Osteoblast (primary cell): ENCODE data around the gene WDR26. TPM values are rescaled to one million over a fixed set of nuclear protein-coding genes. Genes with fewer than 3 reads are reported as not detected.

Experiments
- DNase-seq: peaks from one replicate; pipeline ENCODE4 v3.0.0; 2011; ENCODE audit warnings: low spot score, mixed read lengths; ENCODE audit not compliant: insufficient read length; ENCODE audit errors: missing footprints
- H2AFZ ChIP-seq: 2 replicates; pipeline ENCODE4 v1.6.0; 2011; ENCODE audit warnings: mild to moderate bottlenecking, low read length
- H3K27ac ChIP-seq: 2 replicates; pipeline ENCODE4 v1.5.1; 2011; ENCODE audit warnings: mild to moderate bottlenecking, low read depth, low read length, moderate library complexity
- H3K27me3 ChIP-seq: 2 replicates; pipeline ENCODE4 v1.6.0; 2012; ENCODE audit warnings: mild to moderate bottlenecking, control low read depth, inconsistent platforms, low read length, moderate library complexity; ENCODE audit not compliant: insufficient read depth
- H3K36me3 ChIP-seq: 2 replicates; pipeline ENCODE4 v1.5.1; 2011; ENCODE audit warnings: mild to moderate bottlenecking, low read length, control low read depth, moderate library complexity; ENCODE audit not compliant: insufficient read depth
- H3K4me1 ChIP-seq: 2 replicates; pipeline ENCODE4 v1.5.1; 2011; ENCODE audit warnings: mild to moderate bottlenecking, low read length, control low read depth, moderate library complexity; ENCODE audit not compliant: insufficient read depth
- H3K4me2 ChIP-seq: 2 replicates; pipeline ENCODE4 v1.6.0; 2011; ENCODE audit warnings: mild to moderate bottlenecking, low read length; ENCODE audit not compliant: insufficient read depth
- H3K4me3 ChIP-seq: fragments of 200-600 bp; sonication (generic); 3 replicates; pipeline ENCODE4 v1.5.1; 2012; ENCODE audit warnings: mild to moderate bottlenecking, low read length, inconsistent platforms; ENCODE audit not compliant: insufficient read depth
- H3K79me2 ChIP-seq: 2 replicates; pipeline ENCODE4 v1.6.0; 2012; ENCODE audit warnings: mild to moderate bottlenecking, low read length, control low read depth, inconsistent platforms; ENCODE audit not compliant: insufficient read depth
- H3K9me3 ChIP-seq: 2 replicates; pipeline ENCODE4 v1.5.1; 2011; ENCODE audit warnings: low read depth, low read length, control low read depth
- H4K20me1 ChIP-seq: 2 replicates; pipeline ENCODE4 v1.6.0; 2012; ENCODE audit warnings: mild to moderate bottlenecking, low read length, control low read depth; ENCODE audit not compliant: insufficient read depth
- total RNA-seq: library from RNA; depleted of rRNA; stranded (reverse); fragments of >200 nt; gene quantifications from 2 replicates; pipeline ENCODE4 v1.2.3, GENCODE V29; 2012
- TF ChIP-seq, protein P1 (sequence below): IDR thresholded peaks from 2 replicates; pipeline ENCODE4 v1.5.1; 2011; ENCODE audit warnings: mild to moderate bottlenecking, low read depth, low read length, moderate library complexity; ENCODE audit errors: extremely low read depth

WDR26 gene
- total RNA-seq, 1 donor, result 78.9 TPM

DNA sequence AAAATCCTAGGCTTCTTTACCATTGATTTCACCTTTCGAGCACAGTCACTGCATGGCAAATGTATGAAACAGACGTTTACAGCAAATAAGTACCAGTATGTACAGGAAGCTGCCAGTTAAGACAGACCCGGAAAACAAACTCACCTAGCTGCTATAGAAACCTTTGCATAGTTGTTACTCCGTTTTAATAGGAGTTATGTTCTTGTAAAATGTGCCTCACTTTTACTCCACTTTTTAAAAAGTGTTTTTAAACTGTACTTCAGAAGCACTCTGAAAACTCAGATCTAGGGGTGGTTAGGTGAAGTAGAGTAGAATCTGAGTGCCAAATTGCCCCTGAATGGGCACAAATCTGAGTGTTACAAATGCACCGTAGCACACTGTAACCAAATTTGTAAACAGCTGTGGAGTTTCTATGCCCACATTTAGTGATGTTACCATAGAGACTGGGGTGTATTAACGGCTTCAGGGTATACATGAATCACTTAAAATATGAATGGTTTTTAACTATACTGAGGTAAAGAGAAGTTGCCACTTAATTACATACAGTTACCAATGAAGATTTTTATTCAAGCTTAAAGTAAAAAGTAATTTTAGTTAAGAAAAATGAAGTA, 47.2 kb downstream of the WDR26 start:
- Histone ChIP-seq H2AFZ (no peak overlapping the region), H3K4me1 (no peaks in the 10 kb centered on the region), H3K4me3 (no peak overlapping the region), H4K20me1 (no peaks in the 10 kb centered on the region), H3K4me2 (no peak overlapping the region), H3K79me2 (no peaks in the 10 kb centered on the region), H3K36me3 (peaks cover 60% of the 10 kb centered on the region), H3K27me3 (no peaks in the 10 kb centered on the region), H3K9me3 (no peaks in the 10 kb centered on the region), H3K27ac (peak overlapping the region; percentile 24)
- TF ChIP-seq, protein P1, sequence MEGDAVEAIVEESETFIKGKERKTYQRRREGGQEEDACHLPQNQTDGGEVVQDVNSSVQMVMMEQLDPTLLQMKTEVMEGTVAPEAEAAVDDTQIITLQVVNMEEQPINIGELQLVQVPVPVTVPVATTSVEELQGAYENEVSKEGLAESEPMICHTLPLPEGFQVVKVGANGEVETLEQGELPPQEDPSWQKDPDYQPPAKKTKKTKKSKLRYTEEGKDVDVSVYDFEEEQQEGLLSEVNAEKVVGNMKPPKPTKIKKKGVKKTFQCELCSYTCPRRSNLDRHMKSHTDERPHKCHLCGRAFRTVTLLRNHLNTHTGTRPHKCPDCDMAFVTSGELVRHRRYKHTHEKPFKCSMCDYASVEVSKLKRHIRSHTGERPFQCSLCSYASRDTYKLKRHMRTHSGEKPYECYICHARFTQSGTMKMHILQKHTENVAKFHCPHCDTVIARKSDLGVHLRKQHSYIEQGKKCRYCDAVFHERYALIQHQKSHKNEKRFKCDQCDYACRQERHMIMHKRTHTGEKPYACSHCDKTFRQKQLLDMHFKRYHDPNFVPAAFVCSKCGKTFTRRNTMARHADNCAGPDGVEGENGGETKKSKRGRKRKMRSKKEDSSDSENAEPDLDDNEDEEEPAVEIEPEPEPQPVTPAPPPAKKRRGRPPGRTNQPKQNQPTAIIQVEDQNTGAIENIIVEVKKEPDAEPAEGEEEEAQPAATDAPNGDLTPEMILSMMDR, result no peak
- DNase-seq, result no peak

DNA sequence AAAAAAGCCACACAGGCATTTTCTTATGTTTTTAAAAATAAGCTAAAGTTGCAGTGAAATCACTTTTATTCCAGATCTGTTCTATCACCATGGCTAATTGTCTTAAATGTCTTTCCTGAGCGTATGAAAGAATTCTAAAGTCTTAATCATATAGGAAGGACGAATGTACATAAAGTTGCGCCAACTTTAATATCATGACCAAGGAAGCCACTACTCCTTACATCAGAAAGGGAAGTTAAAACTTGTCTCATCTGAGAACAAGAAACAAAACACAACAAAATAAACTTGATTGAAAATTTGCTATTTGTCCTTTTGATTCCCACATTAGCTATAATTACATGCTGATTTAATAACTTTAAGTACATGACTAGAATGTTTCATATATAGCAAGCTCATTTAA, 51.4 kb downstream of the WDR26 start:
- no peak overlapping the region for H3K4me3 ChIP-seq
- no peaks in the 10 kb centered on the region for H3K79me2 ChIP-seq
- DNase-seq, result no peak
- TF ChIP-seq, protein P1, result no peak
- H3K36me3 ChIP-seq, result peaks cover 29% of the 10 kb centered on the region
- H3K27me3 ChIP-seq, result no peaks in the 10 kb centered on the region
- H4K20me1 ChIP-seq, result no peaks in the 10 kb centered on the region
- no peaks in the 10 kb centered on the region for H3K4me1 ChIP-seq
- H3K27ac ChIP-seq, result no peak overlapping the region
- H3K9me3 ChIP-seq, result no peaks in the 10 kb centered on the region
- no peak overlapping the region for H2AFZ ChIP-seq
- H3K4me2 ChIP-seq, result no peak overlapping the region

- Histone ChIP-seq H3K4me2 (no peak overlapping the region), H3K79me2 (no peaks in the 10 kb centered on the region), H3K27me3 (no peaks in the 10 kb centered on the region), H4K20me1 (peaks cover under 1% of the 10 kb centered on the region), H3K4me3 (no peak overlapping the region), H3K4me1 (peaks cover 10% of the 10 kb centered on the region), H3K27ac (no peak overlapping the region), H3K36me3 (peaks cover 17% of the 10 kb centered on the region), H2AFZ (no peak overlapping the region), H3K9me3 (no peaks in the 10 kb centered on the region)
- DNase-seq, result no peak
- TF ChIP-seq, protein P1, result no peak
These were observed 52.6 kb downstream of the WDR26 start for GRCh38 chr1:224381880-224382548.

GRCh38 chr1:224380003-224380402, 54.6 kb downstream of the WDR26 start:
- DNase-seq, result no peak
- H3K36me3 ChIP-seq, result peaks cover 11% of the 10 kb centered on the region
- H4K20me1 ChIP-seq, result peaks cover 9% of the 10 kb centered on the region
- H3K4me2 ChIP-seq, result no peak overlapping the region
- no peak overlapping the region for H3K4me3 ChIP-seq
- H3K9me3 ChIP-seq, result no peaks in the 10 kb centered on the region
- H3K27me3 ChIP-seq, result no peaks in the 10 kb centered on the region
- H3K27ac ChIP-seq, result no peak overlapping the region
- H2AFZ ChIP-seq, result no peak overlapping the region
- peaks cover 25% of the 10 kb centered on the region for H3K4me1 ChIP-seq
- H3K79me2 ChIP-seq, result peaks cover 1% of the 10 kb centered on the region
- TF ChIP-seq, protein P1, result no peak
